Ishikawa (cell line): Measurements from ENCODE around the gene GNG4.

Source experiments
- CEBPB ChIP-seq: IDR thresholded peaks from 2 replicates; pipeline ENCODE4 v1.6.1; 2012
- CREB1 ChIP-seq: IDR thresholded peaks from 2 replicates; pipeline ENCODE4 v1.6.1; 2012; ENCODE audit warnings: low read depth
- EP300 ChIP-seq: IDR thresholded peaks from 2 replicates; pipeline ENCODE4 v1.6.1; 2012; ENCODE audit warnings: borderline replicate concordance
- FOXM1 ChIP-seq: IDR thresholded peaks from 2 replicates; pipeline ENCODE4 v1.6.1; 2012; ENCODE audit warnings: low read depth, borderline replicate concordance
- NFIC ChIP-seq: IDR thresholded peaks from 2 replicates; pipeline ENCODE4 v1.6.1; 2012
- RAD21 ChIP-seq: IDR thresholded peaks from 2 replicates; pipeline ENCODE4 v1.6.1; 2012; ENCODE audit warnings: low read depth
- TAF1 ChIP-seq: IDR thresholded peaks from 2 replicates; pipeline ENCODE4 v1.6.1; 2012; ENCODE audit warnings: low read depth, mild to moderate bottlenecking
- TCF12 ChIP-seq: IDR thresholded peaks from 2 replicates; pipeline ENCODE4 v1.6.1; 2012; ENCODE audit warnings: low read depth
- TEAD4 ChIP-seq: IDR thresholded peaks from 2 replicates; pipeline ENCODE4 v1.6.1; 2012
- YY1 ChIP-seq: IDR thresholded peaks from 2 replicates; pipeline ENCODE4 v1.6.1; 2012; ENCODE audit warnings: low read depth
- ZBTB7A ChIP-seq: IDR thresholded peaks from 2 replicates; pipeline ENCODE4 v1.6.1; 2012; ENCODE audit warnings: low read depth
- TF ChIP-seq, protein P1 (sequence below): IDR thresholded peaks from 2 replicates; pipeline ENCODE4 v1.6.1; 2012; ENCODE audit warnings: low read depth, mild to moderate bottlenecking
- TF ChIP-seq, protein P2 (sequence below): IDR thresholded peaks from 2 replicates; pipeline ENCODE4 v1.6.1; 2012
- TF ChIP-seq, protein P3 (sequence below): IDR thresholded peaks from 2 replicates; pipeline ENCODE4 v1.6.1; 2012

DNA sequence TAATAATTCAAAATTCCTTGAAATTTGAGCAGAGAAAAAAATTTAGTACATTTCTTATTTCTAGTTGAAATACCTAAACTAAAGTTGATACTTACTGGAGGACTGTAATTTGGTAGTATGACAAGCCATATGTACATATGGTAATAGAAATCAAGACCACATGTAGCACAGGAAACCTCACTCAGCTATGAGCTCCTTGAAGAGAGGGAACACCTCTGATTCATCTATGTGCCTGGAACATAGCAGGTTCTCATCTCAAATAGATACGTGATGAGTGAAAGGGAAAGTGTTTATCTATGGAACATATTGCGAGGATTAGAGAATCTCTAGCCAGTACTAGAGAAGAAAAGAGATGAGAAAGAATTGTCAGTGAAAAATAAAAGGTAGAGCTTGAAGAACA, 47.9 kb upstream of the GNG4 start:
- no peak for TF ChIP-seq CREB1
- TF ChIP-seq EP300: no peak
- TF ChIP-seq TEAD4: no peak
- TF ChIP-seq, protein P1, sequence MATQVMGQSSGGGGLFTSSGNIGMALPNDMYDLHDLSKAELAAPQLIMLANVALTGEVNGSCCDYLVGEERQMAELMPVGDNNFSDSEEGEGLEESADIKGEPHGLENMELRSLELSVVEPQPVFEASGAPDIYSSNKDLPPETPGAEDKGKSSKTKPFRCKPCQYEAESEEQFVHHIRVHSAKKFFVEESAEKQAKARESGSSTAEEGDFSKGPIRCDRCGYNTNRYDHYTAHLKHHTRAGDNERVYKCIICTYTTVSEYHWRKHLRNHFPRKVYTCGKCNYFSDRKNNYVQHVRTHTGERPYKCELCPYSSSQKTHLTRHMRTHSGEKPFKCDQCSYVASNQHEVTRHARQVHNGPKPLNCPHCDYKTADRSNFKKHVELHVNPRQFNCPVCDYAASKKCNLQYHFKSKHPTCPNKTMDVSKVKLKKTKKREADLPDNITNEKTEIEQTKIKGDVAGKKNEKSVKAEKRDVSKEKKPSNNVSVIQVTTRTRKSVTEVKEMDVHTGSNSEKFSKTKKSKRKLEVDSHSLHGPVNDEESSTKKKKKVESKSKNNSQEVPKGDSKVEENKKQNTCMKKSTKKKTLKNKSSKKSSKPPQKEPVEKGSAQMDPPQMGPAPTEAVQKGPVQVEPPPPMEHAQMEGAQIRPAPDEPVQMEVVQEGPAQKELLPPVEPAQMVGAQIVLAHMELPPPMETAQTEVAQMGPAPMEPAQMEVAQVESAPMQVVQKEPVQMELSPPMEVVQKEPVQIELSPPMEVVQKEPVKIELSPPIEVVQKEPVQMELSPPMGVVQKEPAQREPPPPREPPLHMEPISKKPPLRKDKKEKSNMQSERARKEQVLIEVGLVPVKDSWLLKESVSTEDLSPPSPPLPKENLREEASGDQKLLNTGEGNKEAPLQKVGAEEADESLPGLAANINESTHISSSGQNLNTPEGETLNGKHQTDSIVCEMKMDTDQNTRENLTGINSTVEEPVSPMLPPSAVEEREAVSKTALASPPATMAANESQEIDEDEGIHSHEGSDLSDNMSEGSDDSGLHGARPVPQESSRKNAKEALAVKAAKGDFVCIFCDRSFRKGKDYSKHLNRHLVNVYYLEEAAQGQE: no peak
- TF ChIP-seq ZBTB7A: no peak
- TF ChIP-seq, protein P2, sequence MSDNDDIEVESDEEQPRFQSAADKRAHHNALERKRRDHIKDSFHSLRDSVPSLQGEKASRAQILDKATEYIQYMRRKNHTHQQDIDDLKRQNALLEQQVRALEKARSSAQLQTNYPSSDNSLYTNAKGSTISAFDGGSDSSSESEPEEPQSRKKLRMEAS: no peak
- TF ChIP-seq TAF1: no peak
- TF ChIP-seq YY1: no peak
- no peak for TF ChIP-seq NFIC
- no peak for TF ChIP-seq CEBPB
- no peak for TF ChIP-seq TCF12
- TF ChIP-seq, protein P3, sequence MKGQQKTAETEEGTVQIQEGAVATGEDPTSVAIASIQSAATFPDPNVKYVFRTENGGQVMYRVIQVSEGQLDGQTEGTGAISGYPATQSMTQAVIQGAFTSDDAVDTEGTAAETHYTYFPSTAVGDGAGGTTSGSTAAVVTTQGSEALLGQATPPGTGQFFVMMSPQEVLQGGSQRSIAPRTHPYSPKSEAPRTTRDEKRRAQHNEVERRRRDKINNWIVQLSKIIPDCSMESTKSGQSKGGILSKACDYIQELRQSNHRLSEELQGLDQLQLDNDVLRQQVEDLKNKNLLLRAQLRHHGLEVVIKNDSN: no peak
- TF ChIP-seq RAD21: no peak
- TF ChIP-seq FOXM1: no peak
